Karpas-422 (cell line): Measurements from ENCODE around the gene ABCC11. TPM values are rescaled to one million over a fixed set of nuclear protein-coding genes. Genes with fewer than 3 reads are reported as not detected.
"Not testable (repeated sequence)": the region's sequence is repeated elsewhere in the genome, so short reads cannot be mapped to it uniquely, and the experiment has no call there.

Source experiments
- DNase-seq: peaks from one replicate; pipeline ENCODE4 v3.0.0-alpha.2; 2015
- H2AFZ ChIP-seq: fragments of 200-600 bp; sonication (generic); 2 replicates; pipeline ENCODE4 v1.6.1; 2014; ENCODE audit warnings: antibody characterized with exemption, low read length, mixed read lengths
- H3K27ac ChIP-seq: fragments of 200-600 bp; sonication (generic); 2 replicates; pipeline ENCODE4 v1.5.1; 2014; ENCODE audit warnings: mild to moderate bottlenecking, low read length, moderate library complexity
- H3K27me3 ChIP-seq: fragments of 200-600 bp; sonication (generic); 2 replicates; pipeline ENCODE4 v1.6.1; 2014; ENCODE audit warnings: low read length, mixed read lengths
- H3K36me3 ChIP-seq: fragments of 200-600 bp; sonication (generic); 2 replicates; pipeline ENCODE4 v1.6.1; 2014; ENCODE audit warnings: low read length, mixed read lengths; ENCODE audit not compliant: insufficient read depth
- H3K4me1 ChIP-seq: fragments of 200-600 bp; sonication (generic); 2 replicates; pipeline ENCODE4 v1.6.1; 2014; ENCODE audit warnings: mild to moderate bottlenecking, low read length, mixed read lengths
- H3K4me2 ChIP-seq: fragments of 200-600 bp; sonication (generic); 2 replicates; pipeline ENCODE4 v1.6.1; 2014; ENCODE audit warnings: low read length, low read depth, mild to moderate bottlenecking; ENCODE audit not compliant: poor library complexity, severe bottlenecking
- H3K4me3 ChIP-seq: fragments of 200-600 bp; sonication (generic); 2 replicates; pipeline ENCODE4 v1.5.1; 2014; ENCODE audit warnings: mild to moderate bottlenecking, antibody characterized with exemption, low read length, mixed read lengths
- H3K79me2 ChIP-seq: fragments of 200-600 bp; sonication (generic); 2 replicates; pipeline ENCODE4 v1.6.1; 2014; ENCODE audit warnings: mild to moderate bottlenecking, low read length, mixed read lengths
- H3K9ac ChIP-seq: fragments of 200-600 bp; sonication (generic); 2 replicates; pipeline ENCODE4 v1.6.0; 2014; ENCODE audit warnings: low read length
- H3K9me2 ChIP-seq: fragments of 200-600 bp; sonication (generic), shearing (Covaris generic); replicated peaks from 2 replicates; pipeline ENCODE4 v1.6.0; 2014; ENCODE audit warnings: mild to moderate bottlenecking, low read length, moderate library complexity; ENCODE audit not compliant: insufficient read depth
- H3K9me3 ChIP-seq: fragments of 300-700, 200-600 bp; sonication (generic); 2 replicates; pipeline ENCODE4 v1.6.1; 2014; ENCODE audit warnings: low read length, mixed read lengths
- H4K20me1 ChIP-seq: fragments of 200-600 bp; sonication (generic); 2 replicates; pipeline ENCODE4 v1.6.1; 2014; ENCODE audit warnings: mild to moderate bottlenecking, antibody characterized with exemption, low read length, low read depth; ENCODE audit not compliant: insufficient read depth
- total RNA-seq: library from RNA; depleted of rRNA; stranded (reverse); fragments of >200 nt; shearing (Covaris generic); gene quantifications from 2 replicates; pipeline ENCODE4 v1.2.3, GENCODE V29; 2014; ENCODE audit warnings: low replicate concordance

ABCC11 gene
- total RNA-seq, 1 experiment from 2014 or later: 0.15 TPM

DNA sequence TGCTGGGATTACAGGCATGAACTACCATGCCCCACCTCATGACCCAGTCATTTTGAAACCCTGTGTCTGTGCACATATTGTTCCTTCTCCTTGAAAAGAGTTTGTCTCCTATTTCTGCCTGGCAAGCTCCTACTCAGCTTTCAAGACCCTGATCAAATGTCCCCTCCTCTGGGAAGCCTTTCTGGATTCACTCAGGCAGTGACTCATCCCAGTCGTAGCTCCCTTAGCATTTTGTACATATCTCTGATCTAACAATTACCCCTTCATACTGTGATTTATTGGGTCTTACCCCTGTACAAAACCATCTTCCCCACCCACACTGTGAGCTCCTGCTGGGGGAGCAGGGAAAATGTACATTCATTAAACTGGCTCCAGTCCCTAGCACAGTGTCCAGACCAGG lies 73.5 kb downstream of the ABCC11 start:
- peaks cover 6% of the 10 kb centered on the region for H3K4me1 ChIP-seq
- no peak for DNase-seq
- H3K9ac ChIP-seq: no peak overlapping the region
- no peaks in the 10 kb centered on the region for H3K9me3 ChIP-seq
- no peaks in the 10 kb centered on the region for H4K20me1 ChIP-seq
- H3K27me3 ChIP-seq: no peaks in the 10 kb centered on the region
- H2AFZ ChIP-seq: no peak overlapping the region
- no peaks in the 10 kb centered on the region for H3K9me2 ChIP-seq
- H3K27ac ChIP-seq: no peak overlapping the region
- no peaks in the 10 kb centered on the region for H3K79me2 ChIP-seq
- H3K4me2 ChIP-seq: no peak overlapping the region
- H3K4me3 ChIP-seq: no peak overlapping the region
- no peaks in the 10 kb centered on the region for H3K36me3 ChIP-seq

- Histone ChIP-seq H3K79me2 (no peaks in the 10 kb centered on the region), H3K4me3 (no peak overlapping the region), H3K36me3 (no peaks in the 10 kb centered on the region), H3K9ac (no peak overlapping the region), H3K9me3 (no peaks in the 10 kb centered on the region), H3K9me2 (no peaks in the 10 kb centered on the region), H3K27me3 (no peaks in the 10 kb centered on the region), H4K20me1 (no peaks in the 10 kb centered on the region), H3K4me1 (peaks cover 6% of the 10 kb centered on the region), H2AFZ (no peak overlapping the region), H3K4me2 (no peak overlapping the region), H3K27ac (no peak overlapping the region)
- DNase-seq: no peak
These were observed 74.7 kb downstream of the ABCC11 start for GRCh38 chr16:48172682-48173081.

GRCh38 chr16:48169896-48170295 lies 77.4 kb downstream of the ABCC11 start:
- Histone ChIP-seq H3K4me1 (peaks cover 6% of the 10 kb centered on the region), H3K27ac (no peak overlapping the region), H3K9me3 (no peaks in the 10 kb centered on the region), H2AFZ (no peak overlapping the region), H3K9me2 (no peaks in the 10 kb centered on the region), H3K36me3 (no peaks in the 10 kb centered on the region), H3K4me3 (no peak overlapping the region), H3K4me2 (no peak overlapping the region), H4K20me1 (no peaks in the 10 kb centered on the region), H3K9ac (no peak overlapping the region), H3K79me2 (no peaks in the 10 kb centered on the region), H3K27me3 (no peaks in the 10 kb centered on the region)
- no peak for DNase-seq

GRCh38 chr16:48168075-48168474 lies 79.3 kb downstream of the ABCC11 start:
- no peak overlapping the region for H3K27ac ChIP-seq
- no peaks in the 10 kb centered on the region for H3K36me3 ChIP-seq
- H3K4me1 ChIP-seq: peaks cover 7% of the 10 kb centered on the region
- H3K27me3 ChIP-seq: no peaks in the 10 kb centered on the region
- H3K4me3 ChIP-seq: no peak overlapping the region
- no peak overlapping the region for H2AFZ ChIP-seq
- H3K9me2 ChIP-seq: no peaks in the 10 kb centered on the region
- no peak overlapping the region for H3K4me2 ChIP-seq
- H3K9me3 ChIP-seq: no peaks in the 10 kb centered on the region
- no peaks in the 10 kb centered on the region for H4K20me1 ChIP-seq
- no peaks in the 10 kb centered on the region for H3K79me2 ChIP-seq
- no peak overlapping the region for H3K9ac ChIP-seq
- no peak for DNase-seq

DNA sequence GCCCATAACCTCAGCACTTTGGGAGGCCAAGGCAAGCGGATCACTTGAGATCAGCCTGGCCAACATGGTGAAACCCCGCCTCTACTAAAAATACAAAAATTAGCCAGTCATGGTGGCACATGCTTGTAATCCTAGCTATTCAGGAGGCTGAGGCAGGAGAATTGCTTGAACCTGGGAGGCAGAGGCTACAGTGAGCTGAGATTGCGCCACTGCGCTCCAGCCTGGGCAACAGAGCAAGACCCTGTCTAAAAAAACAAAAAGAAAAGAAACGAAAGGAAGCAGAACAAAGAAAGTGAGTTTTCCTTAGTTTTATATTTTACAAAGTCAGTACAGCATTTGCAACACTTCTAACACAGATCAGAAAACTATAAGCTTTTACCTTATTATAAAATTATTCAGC lies 80.7 kb downstream of the ABCC11 start:
- H3K79me2 ChIP-seq, DNase-seq, H3K27ac ChIP-seq: not testable (repeated sequence)

GRCh38 chr16:48165961-48166578 lies 81.3 kb downstream of the ABCC11 start:
- Histone ChIP-seq H3K27ac (no peak overlapping the region), H3K9me3 (no peaks in the 10 kb centered on the region), H3K79me2 (no peaks in the 10 kb centered on the region), H3K9me2 (no peaks in the 10 kb centered on the region), H2AFZ (peak overlapping the region; percentile 74; the same call in 1 of the 2 replicates), H3K27me3 (no peaks in the 10 kb centered on the region), H3K9ac (no peak overlapping the region), H3K36me3 (no peaks in the 10 kb centered on the region), H3K4me3 (no peak overlapping the region), H3K4me1 (peaks cover 21% of the 10 kb centered on the region), H3K4me2 (no peak overlapping the region), H4K20me1 (no peaks in the 10 kb centered on the region)
- DNase-seq: peak; percentile 45

More for the DNA sequence above, 80.7 kb downstream of the ABCC11 start:
- H3K4me1 ChIP-seq: peaks cover 16% of the 10 kb centered on the region
- H3K36me3 ChIP-seq, H3K9me2 ChIP-seq, H3K9me3 ChIP-seq, H3K4me2 ChIP-seq, H4K20me1 ChIP-seq, H3K4me3 ChIP-seq, H3K9ac ChIP-seq, H2AFZ ChIP-seq, H3K27me3 ChIP-seq: not testable (repeated sequence)

- Histone ChIP-seq H3K4me3 (no peak overlapping the region), H3K4me2 (no peak overlapping the region), H3K79me2 (no peaks in the 10 kb centered on the region), H3K27ac (no peak overlapping the region), H3K4me1 (peaks cover 31% of the 10 kb centered on the region), H3K36me3 (no peaks in the 10 kb centered on the region), H3K9ac (no peak overlapping the region), H3K9me3 (no peaks in the 10 kb centered on the region), H2AFZ (no peak overlapping the region), H3K27me3 (no peaks in the 10 kb centered on the region), H3K9me2 (no peaks in the 10 kb centered on the region), H4K20me1 (no peaks in the 10 kb centered on the region)
- peak; percentile 82 for DNase-seq
These were observed 82.2 kb downstream of the ABCC11 start for GRCh38 chr16:48164907-48165715.

DNA sequence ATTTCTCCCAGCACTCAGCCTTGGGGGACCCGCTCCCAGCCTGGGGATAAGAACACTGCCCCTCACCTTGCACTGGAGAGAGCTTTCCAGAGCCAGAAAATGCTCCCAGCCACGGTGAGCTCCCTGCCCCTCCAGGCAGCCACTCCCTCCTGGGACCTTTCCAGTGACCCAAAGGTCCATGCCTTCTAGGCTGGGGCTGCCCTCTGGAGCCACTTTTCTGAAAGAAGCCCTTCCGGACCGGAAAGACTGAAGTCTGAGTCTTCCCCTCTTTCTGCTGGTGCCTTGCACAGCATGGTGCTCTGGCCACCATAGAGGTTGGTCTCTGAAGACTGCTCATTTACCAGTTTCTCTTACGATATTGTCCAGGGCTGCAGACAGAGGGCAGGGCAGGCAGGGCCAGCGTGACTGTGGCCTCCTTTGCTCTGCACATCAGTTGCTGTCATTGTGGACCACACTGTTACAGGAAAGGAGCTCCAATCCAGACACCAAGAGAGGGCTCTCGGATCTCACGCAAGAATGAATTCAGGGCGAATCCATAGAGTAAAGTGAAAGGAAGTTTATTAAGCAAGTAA lies 84.4 kb downstream of the ABCC11 start:
- Histone ChIP-seq H3K4me3 (peak overlapping the region; percentile 25; the same call in 1 of the 2 replicates), H3K79me2 (no peaks in the 10 kb centered on the region), H3K9me2 (no peaks in the 10 kb centered on the region), H4K20me1 (no peaks in the 10 kb centered on the region), H3K27ac (no peak overlapping the region), H3K36me3 (no peaks in the 10 kb centered on the region), H2AFZ (peak overlapping the region; percentile 26; the same call in 1 of the 2 replicates), H3K4me1 (peaks cover 41% of the 10 kb centered on the region), H3K9ac (0 out of 2 replicates have a peak overlapping the region, but pooled peaks have one; percentile 12), H3K27me3 (no peaks in the 10 kb centered on the region), H3K9me3 (no peaks in the 10 kb centered on the region), H3K4me2 (no peak overlapping the region)
- DNase-seq: no peak
